HG03139 (cell line): ENCODE results near the gene DHRS9.
A peak's percentile ranks its signal among the peaks of the same experiment; 100 is the strongest.
"Not testable (repeated sequence)": the region's sequence is repeated elsewhere in the genome, so short reads cannot be mapped to it uniquely, and the experiment has no call there.

Source experiments
- ATAC-seq: cut with Tn5 transposase; IDR thresholded peaks from one replicate; pipeline ENCODE4 v1.9.1; 2021; ENCODE audit not compliant: unreplicated experiment

DHRS9 gene

DNA sequence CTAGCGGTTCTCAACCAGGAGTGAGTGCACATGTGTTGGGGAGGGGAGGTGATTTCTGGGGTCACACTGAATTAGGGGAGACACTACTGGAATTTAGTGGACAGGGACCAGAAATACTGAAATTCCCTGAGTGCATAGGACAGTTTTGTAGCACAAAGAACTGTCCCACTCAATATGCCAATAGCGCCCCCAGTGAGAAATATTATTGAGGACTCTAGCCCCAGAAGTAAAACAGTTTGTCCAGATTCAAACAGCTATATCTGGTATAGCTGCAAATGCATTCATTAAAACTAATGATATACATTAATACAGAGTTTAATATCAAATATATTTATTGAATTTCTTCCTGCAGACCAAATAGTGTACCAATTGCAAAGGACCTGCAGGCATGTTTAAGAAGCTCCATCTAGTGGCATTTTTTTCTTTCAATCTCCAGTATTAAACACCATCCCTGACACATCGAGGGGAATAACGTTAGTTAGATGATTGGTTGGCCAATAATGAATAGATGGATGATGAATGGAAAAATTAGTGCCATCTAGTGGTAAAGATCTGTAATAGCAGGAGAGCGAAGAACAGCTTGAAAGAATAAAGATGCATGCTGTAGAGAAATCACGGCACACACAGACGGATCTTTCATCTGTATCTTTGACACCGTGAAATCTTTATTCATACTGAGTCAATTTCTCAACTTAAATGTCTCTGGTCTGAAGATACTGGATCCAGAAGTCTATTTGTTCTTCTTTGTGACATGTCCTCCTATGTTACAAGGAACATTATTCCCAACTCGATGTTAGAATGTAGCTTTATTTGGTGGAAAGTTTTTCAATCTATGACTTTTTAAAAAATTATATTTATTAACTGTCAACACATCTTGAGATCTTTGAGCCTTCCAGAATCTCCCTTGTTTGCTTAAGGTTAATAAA lies 62.5 kb downstream of the DHRS9 start:
- peak; percentile 71 for ATAC-seq

DNA sequence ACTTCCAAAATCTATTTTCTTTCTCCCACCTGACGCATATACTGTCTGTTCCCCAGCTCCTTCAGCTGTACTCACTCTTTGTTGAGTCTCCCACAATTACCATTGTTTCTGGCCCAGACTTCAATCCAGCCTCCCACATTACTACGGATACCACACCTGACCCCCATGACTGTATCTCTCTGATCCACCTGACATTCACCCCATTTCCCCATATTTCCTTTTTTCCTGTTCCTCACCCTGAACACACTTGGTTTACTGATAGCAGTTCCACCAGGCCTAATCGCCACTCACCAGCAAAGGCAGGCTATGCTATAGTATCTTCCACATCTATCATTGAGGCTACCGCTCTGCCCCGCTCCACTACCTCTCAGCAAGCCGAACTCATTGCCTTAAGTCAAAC lies 64.9 kb downstream of the DHRS9 start:
- ATAC-seq, result not testable (repeated sequence)

DNA sequence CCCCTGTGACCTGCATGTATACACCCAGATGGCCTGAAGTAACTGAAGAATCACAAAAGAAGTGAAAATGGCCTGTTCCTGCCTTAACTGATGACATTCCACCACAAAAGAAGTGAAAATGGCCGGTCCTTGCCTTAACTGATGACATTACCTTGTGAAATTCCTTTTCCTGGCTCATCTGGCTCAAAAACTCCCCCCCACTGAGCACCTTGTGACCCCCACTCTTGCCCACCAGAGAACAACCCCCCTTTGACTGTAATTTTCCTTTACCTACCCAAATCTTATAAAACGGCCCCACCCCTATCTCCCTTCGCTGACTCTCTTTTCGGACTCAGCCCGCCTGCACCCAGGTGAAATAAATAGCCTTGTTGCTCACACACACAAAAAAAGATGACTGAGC lies 67.1 kb downstream of the DHRS9 start:
- ATAC-seq, result not testable (repeated sequence)

DNA sequence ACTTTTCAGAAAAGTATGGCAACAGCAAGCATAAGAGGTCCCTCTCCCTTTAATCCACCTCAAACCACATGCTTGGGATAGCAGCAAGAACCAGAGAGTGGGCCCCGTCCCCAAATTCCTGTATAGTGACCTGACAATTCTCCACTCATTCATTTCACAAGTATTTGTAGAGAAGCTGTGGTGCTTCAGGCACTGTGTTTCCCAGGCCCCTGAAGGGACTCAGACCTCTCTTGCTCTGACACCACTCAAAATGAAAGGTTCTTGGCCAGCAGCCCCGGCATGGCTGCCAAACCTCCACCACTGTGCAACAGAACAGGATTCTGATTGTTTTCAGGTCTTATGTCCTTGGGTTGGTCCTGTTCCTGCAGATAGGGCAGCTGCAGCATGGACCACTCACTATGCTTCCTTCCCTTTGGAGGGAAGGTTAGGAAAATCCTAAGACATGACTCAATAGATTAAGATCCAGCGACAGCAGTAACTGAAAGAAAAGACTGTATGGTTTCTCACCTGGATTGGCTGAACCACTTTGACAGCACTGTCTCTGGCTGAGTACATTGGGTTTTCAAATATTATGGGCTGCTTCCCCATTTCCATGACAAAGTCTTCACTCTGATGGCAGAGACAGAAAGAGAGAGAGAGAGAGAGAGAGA lies 67.6 kb downstream of the DHRS9 start:
- no peak for ATAC-seq

DNA sequence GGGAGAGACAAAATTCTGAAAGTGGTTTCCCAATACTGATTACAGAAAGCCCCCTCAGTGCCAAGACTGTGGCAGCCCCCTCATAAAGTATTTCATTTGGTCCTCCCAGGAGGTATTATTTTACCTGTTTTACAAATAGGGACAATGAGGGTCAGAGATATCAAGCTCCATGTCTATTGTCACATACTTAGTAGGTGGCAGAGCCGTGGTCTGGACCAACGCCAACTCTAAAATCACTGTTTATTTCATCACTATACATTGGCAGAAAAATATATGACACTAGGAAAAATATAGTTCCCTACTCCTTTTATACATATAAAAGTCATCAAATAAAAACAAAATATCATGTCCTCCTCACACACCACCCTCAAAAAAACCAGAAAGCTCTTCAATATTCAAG lies 68.6 kb downstream of the DHRS9 start:
- ATAC-seq, result no peak

DNA sequence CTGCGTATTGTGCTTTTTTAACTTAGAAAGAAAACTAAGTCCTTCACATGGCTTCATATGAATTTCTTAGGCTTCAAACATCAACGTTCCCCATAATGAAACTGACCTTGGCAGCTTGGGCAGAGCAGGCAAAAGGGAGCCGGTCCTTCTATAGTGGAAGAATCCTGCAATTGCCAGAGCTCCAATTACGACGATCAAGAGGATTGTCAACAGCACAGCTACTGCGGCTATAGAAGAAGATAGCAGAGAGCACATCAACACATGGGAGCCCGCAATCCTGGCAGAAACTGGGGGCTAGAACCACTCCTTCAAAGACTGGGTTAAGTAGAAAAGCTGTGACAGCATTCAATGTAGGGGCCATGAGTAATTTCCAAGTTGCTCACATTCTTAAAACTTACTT lies 69.8 kb downstream of the DHRS9 start:
- no peak for ATAC-seq

DNA sequence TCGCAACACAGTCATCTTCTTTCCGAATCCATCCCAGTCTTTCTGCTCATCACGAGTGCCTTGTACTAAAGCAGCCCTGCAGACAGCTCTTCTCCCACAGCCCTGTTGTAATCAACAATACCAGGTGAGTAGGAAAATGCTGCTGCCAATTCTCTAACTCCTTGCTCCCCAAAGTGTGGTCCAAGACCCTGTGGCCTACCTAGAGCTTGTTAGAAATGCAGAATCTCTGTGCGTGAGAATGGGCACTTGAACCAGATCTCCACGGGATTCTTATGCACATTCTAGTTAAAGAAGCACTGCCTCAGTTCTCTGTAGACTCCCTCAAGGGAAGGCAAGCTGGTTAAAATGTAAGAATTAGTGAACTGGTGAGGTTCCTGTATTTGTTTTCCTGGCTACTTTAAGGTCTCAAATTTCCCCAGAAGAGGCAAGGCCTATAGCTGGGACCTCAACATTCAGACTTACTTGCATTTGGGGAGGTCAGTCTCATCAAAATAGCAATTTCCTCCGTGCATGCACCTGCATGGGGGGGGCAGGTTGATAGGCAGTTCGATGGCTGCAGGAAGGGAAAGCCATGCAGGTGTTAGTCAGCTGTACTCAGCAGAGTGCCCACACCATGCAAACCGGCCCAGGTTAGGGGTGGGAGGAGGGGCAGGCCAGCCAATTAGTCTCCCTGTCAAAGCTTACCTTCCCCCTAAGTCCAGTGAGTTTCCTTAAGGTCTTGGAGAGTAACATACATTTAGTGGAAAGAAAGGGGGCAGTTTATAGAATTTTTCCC lies 70.8 kb downstream of the DHRS9 start:
- ATAC-seq, result no peak

DNA sequence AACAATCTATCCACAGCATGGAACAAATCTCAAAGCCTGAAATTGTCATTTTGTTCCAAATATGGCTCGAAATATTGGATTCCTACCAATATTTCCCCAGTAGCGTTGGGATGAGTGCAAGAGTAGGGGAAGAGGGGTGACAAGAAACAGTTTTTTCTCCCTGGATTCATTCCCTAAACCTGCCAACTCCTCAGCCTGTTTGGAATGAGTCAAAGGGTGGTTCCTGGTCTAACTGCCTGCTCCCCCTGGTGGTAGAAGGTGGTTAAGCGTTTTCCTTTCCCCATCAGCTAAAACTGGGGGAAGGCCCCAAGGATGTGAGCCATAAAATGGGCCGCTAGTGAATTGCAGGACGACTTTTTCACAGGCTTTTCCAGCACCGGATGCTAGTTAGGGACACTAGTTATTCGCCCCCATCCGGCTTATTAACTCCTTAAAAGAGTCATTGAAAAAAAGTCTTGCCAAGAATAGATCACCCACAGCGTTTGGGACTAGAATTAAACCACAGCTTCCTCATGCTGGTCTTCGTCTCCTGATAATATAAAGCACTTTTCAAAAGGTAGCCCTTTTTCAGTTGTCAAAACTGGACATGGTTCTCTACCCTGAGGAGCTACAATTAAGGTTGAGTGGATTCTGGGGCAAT lies 72.5 kb downstream of the DHRS9 start:
- no peak for ATAC-seq

DNA sequence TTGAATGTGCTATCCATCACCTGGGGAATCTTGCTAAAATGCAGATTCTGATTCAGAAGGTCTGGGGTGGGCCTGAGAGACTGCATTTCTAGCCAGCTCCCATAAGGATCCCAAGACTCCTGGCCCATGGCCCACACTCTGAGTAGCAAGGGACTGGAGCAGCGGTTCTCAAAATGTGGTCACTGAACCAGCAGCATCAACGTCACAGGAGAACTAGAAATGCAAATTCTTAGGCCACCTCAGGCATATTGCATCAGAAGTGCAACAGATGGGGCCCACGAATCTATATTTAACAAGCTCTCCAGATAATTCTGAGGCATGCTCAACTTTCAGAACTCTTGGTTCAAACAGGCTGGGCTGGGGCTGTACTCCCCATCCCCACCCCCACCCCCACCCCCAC lies 74.6 kb downstream of the DHRS9 start:
- ATAC-seq, result no peak
